NCI-H82 (cell line): ENCODE measurements around the gene BHLHA15.
A peak's percentile ranks its signal among the peaks of the same experiment; 100 is the strongest.
"Not testable (repeated sequence)": the region's sequence is repeated elsewhere in the genome, so short reads cannot be mapped to it uniquely, and the experiment has no call there.

Experiments used
- DNase-seq: peaks from one replicate; lab custom pipeline; 2025; lab: John Stamatoyannopoulos, UW

Gene BHLHA15

GRCh38 chr7:98210513-98211220 lies 572 bp upstream of the BHLHA15 start:
- DNase-seq, result peak; percentile 69

GRCh38 chr7:98211676-98212531 lies 665 bp downstream of the BHLHA15 start:
- DNase-seq, result peak; percentile 27

- no peak for DNase-seq
Measured at GRCh38 chr7:98212532-98213041, 1.3 kb downstream of the BHLHA15 start.

- DNase-seq, result no peak
Measured at GRCh38 chr7:98213296-98213887, 2.2 kb downstream of the BHLHA15 start.

GRCh38 chr7:98213888-98214810 lies 2.9 kb downstream of the BHLHA15 start:
- no peak for DNase-seq

GRCh38 chr7:98214811-98215321 lies 3.6 kb downstream of the BHLHA15 start:
- DNase-seq, result no peak

GRCh38 chr7:98215561-98216495 lies 4.6 kb downstream of the BHLHA15 start:
- DNase-seq, result no peak

- no peak for DNase-seq
Measured at GRCh38 chr7:98216941-98217622, 5.8 kb downstream of the BHLHA15 start.

- no peak for DNase-seq
Measured at GRCh38 chr7:98217623-98218582, 6.7 kb downstream of the BHLHA15 start.

GRCh38 chr7:98219382-98219781 lies 8.1 kb downstream of the BHLHA15 start:
- not testable (repeated sequence) for DNase-seq

GRCh38 chr7:98221611-98222532 lies 10.6 kb downstream of the BHLHA15 start:
- DNase-seq, result no peak

- DNase-seq, result no peak
Measured at GRCh38 chr7:98222533-98223195, 11.4 kb downstream of the BHLHA15 start.

- no peak for DNase-seq
Measured at GRCh38 chr7:98223351-98223897, 12.2 kb downstream of the BHLHA15 start.

- no peak for DNase-seq
Measured at GRCh38 chr7:98223898-98224700, 12.9 kb downstream of the BHLHA15 start.

- no peak for DNase-seq
Measured at GRCh38 chr7:98224701-98225181, 13.5 kb downstream of the BHLHA15 start.
